Measurements from ENCODE around the gene SMURF1.

DNA sequence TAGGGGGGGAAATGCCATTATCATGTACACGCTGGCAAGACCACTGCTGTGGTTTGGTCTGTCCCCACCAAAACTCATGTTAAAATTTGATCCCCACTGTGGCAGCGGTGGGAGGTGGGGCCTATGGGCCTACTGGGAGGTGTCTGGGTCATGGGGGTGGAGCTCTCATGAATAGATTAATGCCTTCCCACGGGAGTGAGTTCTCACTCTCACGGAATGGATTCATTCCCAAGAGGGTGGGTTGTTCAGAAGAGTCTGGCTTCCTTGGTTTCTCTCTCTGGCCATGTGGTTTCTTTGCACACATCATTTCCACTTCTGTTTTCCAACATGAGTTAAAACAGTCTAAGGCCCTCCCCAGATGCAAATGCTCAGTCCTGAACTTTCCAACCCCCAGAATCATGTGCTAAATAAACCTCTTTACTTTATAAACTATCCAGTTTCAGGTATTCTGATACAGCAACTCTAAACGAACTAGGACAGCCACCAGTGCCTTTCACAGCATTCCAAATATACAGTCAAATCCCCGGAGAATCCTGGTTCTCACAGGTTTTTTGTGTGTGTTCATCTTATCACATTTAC lies 44.3 kb downstream of the SMURF1 start:
- TF ChIP-seq CTCF (conservative IDR thresholded peaks at IDR 0.05; ENCODE audit: low read depth, low read length) (no peak), RAD21 (IDR thresholded peaks at IDR 0.05; ENCODE audit: low read length) (no peak), CEBPB (IDR thresholded peaks at IDR 0.05; ENCODE audit: low read depth, low read length) (no peak)
- TF ChIP-seq, protein P1, sequence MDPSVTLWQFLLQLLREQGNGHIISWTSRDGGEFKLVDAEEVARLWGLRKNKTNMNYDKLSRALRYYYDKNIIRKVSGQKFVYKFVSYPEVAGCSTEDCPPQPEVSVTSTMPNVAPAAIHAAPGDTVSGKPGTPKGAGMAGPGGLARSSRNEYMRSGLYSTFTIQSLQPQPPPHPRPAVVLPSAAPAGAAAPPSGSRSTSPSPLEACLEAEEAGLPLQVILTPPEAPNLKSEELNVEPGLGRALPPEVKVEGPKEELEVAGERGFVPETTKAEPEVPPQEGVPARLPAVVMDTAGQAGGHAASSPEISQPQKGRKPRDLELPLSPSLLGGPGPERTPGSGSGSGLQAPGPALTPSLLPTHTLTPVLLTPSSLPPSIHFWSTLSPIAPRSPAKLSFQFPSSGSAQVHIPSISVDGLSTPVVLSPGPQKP (IDR thresholded peaks at IDR 0.05; ENCODE audit: borderline replicate concordance, low read depth, low read length) = no peak
